ENCODE measurements around the gene EML3.

DNA sequence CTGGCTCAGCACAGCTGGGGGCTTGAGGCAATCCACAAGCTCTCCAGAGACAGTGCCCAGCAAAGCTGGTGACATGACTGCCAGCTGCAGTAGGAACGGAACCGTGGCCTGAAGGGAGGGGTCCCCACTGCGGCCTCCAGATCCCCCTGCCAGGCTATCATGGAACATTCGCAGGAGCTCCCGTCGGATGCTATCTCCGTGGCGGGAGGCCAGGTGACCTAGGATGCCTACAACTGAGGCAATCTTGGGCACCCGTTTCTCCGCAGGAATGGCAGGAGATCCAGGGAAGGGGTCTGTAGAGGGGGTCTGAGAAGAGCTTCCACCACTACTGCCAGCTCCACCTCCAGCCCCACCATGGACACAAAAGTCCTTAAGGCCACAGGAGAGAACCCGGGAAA is 36.4 kb upstream of the EML3 start:
- TF ChIP-seq, protein P1, sequence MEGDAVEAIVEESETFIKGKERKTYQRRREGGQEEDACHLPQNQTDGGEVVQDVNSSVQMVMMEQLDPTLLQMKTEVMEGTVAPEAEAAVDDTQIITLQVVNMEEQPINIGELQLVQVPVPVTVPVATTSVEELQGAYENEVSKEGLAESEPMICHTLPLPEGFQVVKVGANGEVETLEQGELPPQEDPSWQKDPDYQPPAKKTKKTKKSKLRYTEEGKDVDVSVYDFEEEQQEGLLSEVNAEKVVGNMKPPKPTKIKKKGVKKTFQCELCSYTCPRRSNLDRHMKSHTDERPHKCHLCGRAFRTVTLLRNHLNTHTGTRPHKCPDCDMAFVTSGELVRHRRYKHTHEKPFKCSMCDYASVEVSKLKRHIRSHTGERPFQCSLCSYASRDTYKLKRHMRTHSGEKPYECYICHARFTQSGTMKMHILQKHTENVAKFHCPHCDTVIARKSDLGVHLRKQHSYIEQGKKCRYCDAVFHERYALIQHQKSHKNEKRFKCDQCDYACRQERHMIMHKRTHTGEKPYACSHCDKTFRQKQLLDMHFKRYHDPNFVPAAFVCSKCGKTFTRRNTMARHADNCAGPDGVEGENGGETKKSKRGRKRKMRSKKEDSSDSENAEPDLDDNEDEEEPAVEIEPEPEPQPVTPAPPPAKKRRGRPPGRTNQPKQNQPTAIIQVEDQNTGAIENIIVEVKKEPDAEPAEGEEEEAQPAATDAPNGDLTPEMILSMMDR (IDR thresholded peaks at IDR 0.05), result no peak
- TF ChIP-seq POLR2AphosphoS5 (IDR thresholded peaks at IDR 0.05; ENCODE audit: low read depth, low read length) (no peak), SIN3A (IDR thresholded peaks at IDR 0.05; ENCODE audit: borderline replicate concordance, insufficient read depth, low read depth, low read length) (no peak)
